ENCODE results near the gene CFAP299.

GRCh38 chr4:80909938-80910337 lies 574.4 kb downstream of the CFAP299 start:
- TF ChIP-seq, protein P1, sequence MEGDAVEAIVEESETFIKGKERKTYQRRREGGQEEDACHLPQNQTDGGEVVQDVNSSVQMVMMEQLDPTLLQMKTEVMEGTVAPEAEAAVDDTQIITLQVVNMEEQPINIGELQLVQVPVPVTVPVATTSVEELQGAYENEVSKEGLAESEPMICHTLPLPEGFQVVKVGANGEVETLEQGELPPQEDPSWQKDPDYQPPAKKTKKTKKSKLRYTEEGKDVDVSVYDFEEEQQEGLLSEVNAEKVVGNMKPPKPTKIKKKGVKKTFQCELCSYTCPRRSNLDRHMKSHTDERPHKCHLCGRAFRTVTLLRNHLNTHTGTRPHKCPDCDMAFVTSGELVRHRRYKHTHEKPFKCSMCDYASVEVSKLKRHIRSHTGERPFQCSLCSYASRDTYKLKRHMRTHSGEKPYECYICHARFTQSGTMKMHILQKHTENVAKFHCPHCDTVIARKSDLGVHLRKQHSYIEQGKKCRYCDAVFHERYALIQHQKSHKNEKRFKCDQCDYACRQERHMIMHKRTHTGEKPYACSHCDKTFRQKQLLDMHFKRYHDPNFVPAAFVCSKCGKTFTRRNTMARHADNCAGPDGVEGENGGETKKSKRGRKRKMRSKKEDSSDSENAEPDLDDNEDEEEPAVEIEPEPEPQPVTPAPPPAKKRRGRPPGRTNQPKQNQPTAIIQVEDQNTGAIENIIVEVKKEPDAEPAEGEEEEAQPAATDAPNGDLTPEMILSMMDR (IDR thresholded peaks at IDR 0.05): no peak
- no peak for TF ChIP-seq POLR2A (IDR thresholded peaks at IDR 0.05)
- no peak for TF ChIP-seq POLR2AphosphoS5 (IDR thresholded peaks at IDR 0.05)
